Activated CD8-positive, alpha-beta memory T cell treated with anti-CD3 and anti-CD28 coated beads for 1 hour (primary cell): ENCODE data around the gene ADGRB3.

Experiments
- DNase-seq, 2 donors: peaks; one replicate each; pipeline ENCODE4 v3.0.0-alpha.2; 2020; ENCODE audit warnings: low read depth in 1 of 2; ENCODE audit errors: extremely low read depth in 1 of 2

The ADGRB3 gene

DNA sequence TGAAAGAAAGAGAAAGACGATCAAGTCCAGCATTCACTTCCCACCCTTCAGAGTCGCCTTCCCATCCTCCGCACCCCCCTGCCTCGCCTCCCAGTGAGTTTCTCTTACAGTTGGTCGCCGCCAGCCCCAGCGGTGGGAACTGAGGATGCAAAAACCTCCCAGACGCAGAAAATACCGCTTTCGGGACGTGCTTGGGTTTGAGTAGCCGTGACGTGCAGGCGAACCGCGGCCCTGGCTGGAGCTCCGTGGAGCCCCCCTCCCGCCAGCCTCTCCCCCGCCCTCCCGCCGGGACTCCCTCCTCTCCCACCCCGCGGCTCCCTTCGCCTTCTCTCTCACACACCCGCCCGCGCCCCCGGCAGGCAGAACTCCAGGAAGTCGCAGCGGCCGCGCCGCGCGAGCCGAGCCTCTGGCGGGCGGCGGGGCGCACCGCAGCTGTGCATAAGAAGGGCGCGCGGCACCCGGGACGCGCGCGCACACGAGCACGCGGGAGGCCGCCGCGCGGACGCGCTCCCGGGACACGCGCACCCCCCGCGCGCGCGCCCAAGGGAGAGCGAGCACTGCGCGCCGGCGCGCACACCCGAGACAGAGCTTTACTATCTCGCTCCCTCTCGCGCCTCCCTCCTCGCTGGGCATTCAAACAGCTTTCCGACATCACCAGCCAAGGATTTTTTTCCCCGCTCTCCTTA lies at the start of gene ADGRB3:
Gene ADGRB3 (plus strand): TSS at position 557 of the 686 bp plus-strand sequence. CDS start 3,394 bp downstream, outside the sequence.
- DNase-seq, result no peak

DNA sequence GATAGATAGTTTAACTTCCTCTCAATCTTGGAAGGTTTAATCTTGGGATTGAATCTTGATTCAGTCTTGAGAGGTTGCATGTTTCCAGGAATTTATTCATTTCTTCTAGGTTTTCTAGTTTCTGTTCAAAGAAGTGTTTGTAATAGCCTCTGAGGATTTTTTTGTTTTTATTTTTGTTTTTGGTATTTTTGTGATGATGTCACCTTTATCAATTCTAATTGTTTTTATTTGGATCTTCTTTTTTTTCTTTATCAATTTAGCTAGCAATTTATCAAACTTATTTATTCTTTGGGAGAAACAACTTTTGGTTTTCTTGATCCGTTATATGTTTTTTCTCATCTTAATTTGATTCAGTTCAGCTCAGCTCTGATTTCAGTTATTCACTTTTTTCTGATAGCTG lies 41.5 kb upstream of the ADGRB3 start:
- DNase-seq, result no peak

DNA sequence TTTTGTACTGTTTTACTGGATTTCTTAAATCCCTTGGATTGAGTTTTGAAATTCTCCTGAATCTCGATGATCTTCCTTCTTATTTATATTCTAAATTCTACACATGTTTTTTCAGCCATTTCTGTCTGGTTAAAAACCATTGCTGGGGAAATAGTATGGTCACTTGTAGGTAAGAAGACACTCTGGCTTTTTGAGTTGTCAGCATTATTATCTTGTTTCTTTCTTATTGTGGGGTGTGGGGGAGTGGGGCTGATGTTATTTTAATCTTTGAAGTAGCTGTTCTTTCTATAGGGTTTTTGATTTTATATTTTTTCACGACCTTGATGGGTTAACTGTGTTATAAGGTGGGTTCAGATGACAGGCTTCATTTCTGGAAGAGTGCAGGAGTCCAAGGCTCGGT lies 37.4 kb upstream of the ADGRB3 start:
- DNase-seq, result no peak

DNA sequence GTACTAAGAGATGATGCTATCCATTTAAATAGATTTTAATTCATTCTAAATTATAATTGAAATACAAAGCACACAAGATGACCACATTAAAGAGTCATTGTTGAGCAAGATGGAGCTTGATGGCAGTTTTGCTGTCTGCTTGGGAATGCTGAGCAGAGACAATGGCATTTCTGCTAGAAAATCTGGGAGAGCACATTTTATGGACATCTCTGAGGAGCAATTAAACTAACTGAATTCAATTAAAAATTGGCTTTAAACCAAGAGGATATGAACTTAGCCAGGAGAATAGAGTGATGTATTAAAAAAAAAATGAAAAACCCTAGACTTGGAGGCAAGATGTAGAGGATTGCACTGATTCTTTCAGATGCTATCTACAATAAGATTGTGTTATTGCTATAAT lies 19.1 kb upstream of the ADGRB3 start:
- no peak for DNase-seq

DNA sequence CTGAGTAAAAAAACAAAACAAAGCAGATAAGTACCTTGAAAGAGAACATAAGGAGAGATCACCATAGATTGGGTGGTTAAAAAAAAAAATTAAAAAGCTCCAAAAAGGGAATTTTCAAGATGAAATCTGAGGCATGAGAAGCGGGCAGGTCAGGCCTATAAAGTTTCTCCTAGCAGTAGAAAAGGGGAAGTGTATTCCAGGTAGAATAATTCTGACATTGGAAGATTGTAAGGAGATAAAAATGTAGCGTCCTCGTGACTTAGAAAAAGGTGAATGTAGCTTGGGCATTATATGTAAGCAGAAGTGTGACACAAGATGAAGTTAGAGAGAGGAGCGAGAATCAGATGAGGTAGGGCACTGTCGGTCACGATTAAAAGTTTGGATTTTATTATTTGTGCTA lies 9.1 kb upstream of the ADGRB3 start:
- no peak for DNase-seq

DNA sequence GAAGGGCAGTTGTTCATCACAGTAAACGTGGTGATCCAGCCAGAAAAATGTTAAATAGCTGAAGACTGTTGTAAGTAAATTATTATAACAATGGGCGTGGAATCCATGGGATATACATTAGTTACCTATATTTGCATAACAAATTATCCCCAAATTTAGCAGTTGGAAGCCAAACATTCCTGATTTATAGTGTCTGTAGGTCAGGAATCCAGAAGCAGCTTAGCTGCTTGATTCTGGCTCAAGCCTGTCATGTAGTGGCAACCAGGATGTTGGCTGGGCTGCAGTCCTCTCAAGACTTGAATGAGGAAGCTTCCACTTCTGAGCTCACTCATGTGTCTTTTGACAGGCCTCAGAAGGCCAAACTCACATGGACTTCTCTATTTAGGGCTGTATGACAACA lies 6.9 kb upstream of the ADGRB3 start:
- DNase-seq, result no peak

DNA sequence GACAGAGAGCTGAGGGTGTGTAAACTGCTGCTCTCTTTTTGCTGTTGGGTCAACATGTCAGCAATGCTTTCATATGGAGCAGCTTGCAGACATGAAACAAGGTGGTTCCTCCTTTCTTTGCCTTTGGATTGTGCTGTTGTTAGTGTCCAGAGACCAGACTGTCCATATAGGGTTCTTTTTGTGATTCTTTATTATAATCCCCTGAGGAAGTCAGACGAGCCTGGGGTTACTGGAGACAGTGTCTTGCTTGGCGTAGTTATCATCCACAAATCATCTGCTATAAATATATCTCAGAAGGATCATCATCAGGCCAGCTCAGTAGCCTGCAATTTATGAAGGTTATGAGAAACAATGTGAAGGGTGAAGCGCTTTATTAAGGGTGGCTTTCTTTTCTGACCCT lies 2.3 kb upstream of the ADGRB3 start:
- DNase-seq, result no peak

DNA sequence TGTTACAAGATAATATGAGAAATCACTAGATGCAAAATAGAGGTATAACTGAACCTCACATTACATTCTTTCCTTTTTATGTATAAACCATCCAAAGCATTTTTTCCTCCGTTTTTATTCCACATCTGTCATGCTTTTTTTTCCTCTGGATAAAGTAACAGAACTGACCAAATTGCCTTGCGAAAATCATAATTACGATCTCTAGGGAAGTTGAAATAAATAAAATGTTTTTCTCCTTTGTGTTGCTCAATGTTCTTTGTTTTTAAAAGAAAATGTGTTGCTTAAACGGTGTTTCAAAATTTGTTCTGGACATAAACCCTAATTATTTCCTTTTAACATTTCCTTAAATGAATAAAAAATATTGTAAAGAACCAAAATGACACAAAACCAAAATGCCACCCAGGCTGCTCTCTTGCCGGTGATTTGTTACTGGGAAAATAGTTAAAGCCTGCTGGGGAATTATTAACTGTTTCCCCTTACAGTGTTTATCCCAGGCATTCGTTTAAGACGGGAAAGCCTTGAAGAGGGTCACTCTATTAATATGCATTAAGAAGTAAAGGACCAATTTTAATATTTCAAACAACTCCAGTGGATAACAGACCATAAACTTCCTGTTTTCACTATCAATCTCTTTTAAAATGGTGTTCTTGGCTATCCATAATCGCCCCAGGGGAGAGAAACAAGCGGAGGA lies 1.7 kb upstream of the ADGRB3 start:
- DNase-seq, result no peak

DNA sequence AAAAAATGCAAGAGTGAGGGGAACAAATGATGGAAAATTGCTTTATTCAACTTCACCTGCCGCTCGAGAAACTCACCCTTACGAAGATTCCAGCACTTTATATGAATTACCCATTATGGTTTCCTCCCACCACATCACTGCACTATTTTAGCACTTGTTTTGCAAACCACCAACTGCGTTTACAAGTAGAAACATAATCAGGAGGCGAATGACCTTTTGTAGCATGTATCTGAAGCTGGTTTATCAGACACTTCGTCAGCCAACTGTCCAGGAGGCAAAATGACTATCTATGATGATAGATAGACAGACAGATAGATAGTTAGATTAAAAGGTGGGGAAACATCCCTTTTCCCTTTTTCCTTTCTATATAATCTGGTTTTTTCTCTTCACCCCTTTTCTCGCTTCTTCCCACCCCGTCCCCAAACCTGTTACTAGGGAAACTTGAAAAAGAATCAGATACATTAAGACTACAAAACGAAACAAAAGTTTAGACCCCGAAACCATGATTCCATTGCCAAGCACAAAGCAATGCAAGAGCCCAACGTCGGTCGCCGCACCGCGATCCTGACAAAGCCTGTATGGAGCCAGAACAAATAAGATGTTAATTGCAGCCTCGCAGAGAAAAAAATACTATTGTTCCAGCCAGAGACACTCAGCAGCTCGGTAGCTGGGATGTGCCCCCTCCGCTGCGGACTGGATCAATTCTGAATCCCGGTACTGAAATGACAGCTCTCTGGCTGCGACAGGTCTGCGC lies 933 bp upstream of the ADGRB3 start:
- DNase-seq, result no peak

DNA sequence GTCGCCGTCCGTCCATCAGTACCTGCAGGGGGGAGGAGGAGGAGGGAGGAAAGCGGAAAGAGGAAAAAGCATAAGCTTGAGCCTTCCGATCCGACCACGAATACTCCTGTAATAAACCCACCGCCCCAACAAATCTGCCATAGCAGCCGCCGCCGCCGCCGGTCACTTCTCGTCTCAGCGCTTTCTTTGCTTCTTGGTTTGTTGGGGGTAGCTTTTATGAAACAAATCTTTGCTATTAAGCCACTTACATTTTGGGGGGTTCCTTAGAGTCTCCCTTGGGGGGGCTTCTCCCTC lies 277 bp downstream of the ADGRB3 start:
- no peak for DNase-seq

DNA sequence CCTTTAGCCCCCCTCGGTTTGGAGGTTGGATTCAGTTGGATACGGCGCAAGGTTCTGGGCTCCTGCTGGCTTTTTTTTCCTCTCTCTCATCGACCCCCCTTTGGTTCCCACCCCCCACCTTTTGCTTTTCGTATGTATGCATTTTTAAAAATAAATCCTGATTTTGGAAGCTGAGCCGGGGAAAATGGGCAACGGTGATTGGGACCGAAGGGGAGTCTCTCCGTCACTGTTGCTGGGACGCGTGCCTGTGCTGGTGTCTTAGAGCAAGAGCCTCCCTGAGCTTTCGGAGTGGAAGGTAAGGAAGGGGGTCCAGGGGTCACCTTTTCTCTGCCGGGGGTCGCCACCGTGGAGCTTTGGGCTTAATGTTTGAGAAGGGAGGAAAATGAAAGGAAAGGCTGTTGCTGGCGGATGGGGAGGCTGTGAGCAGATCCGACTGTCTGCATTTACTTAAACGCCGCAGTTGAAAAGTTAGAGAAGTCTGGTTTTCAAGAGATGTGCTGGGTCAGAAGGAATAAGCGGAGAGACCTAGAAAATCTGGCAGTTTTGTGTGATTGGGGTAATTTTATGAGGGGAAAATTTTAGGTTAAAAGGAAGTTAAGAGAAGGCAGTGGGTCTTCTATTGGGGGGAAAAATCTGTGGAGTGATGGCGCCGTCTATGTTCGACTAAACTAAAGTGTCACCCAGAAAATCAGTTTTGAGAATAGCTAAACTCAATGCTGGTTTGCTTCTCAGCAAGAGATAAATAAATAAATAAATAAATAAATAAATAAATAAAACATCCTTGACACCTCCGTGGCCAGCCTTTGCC lies 828 bp downstream of the ADGRB3 start:
- no peak for DNase-seq

DNA sequence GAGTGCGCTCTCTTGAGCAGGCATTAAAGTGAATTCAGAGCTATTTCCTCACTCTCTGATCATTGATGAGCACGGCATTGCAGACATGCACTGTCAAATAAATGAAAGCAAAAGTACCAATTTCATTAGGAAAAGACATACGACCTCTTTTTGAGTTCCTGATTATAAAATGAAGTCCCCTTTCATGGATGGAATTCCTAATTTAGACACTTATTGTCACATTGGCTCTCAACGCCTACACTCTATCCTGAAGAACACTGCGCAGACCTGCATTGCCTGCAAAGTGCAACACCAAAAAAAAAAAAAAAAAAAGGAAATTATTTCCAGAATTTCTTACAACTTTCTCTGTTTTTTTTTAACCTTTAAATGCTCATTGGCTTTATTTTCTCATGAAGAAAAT lies 1.6 kb downstream of the ADGRB3 start:
- no peak for DNase-seq

DNA sequence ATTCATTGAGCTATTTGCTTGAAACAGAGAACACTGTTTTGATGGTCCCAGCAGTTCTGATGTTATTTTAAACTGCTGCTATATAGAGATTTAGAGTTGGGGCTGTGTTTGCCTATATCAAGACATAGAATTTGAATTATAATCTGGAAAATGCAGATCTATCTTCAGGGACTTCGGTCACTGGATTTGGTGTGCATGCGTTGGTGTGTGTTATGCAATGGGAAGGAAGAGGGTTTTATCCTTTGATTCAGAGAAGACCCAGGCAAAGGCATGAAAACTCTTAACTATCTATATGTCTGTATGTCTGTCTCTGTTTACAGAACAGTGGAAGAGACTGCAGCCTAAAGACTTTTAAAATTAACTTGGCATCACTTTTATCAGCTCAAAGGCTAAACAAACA lies 2.0 kb downstream of the ADGRB3 start:
- no peak for DNase-seq

DNA sequence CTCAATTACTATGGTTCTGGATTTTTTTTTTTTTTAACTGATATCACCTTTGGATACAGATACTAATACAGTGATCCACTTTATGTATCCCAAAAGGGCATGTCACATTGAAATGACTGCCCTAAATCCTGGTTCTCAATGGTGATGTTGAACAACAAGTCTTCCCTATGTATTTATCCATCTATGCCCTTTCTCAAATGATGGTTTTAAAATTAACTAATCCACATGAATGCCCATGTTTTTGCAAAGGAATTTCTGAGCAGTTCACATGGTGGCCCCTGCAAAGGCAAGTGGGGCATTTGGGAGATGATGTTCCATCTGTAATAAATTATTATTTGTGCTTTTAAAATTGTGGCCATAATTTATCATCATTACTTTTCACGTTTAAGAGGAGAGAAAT lies 2.7 kb downstream of the ADGRB3 start:
- no peak for DNase-seq

DNA sequence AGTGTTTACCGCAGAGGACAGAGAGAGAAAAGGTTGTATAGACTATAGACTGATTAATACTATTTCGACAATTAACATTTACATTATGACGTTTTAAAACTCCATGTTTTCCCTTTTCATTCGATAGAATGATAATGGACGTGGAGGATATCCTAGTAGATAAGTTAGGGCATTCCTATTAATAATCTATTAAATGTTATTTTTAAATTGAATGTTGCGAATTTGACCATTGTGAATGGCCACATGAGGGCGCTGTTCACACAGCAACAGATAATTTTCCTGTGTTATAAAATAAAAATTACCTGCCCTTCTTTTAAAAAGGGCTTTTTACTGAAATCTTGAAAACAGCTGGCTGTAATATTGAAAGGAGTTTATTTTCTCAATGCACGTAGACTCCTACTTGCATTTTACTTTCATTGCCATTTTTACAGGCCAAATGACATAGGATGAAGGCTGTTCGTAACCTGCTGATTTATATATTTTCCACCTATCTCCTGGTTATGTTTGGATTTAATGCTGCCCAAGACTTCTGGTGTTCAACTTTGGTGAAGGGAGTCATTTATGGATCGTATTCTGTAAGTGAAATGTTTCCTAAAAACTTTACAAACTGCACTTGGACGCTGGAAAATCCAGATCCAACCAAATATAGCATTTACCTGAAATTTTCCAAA lies 3.3 kb downstream of the ADGRB3 start:
- DNase-seq, result no peak

DNA sequence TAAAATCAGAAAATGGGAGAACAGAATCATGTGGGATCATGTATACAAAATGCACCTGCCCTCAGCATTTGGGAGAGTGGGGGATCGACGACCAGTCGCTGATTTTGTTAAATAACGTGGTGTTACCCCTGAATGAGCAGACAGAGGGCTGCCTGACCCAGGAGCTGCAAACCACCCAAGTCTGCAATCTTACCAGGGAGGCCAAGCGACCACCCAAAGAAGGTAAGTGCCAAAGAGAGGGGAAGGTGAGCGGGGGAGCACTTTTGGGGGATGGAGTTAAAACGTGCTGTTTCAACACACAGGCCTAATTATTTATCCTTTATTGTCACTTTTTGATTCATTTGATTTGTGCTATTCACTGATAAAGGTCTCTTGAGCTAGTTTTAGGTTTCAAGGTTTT lies 4.1 kb downstream of the ADGRB3 start:
- DNase-seq, result no peak

DNA sequence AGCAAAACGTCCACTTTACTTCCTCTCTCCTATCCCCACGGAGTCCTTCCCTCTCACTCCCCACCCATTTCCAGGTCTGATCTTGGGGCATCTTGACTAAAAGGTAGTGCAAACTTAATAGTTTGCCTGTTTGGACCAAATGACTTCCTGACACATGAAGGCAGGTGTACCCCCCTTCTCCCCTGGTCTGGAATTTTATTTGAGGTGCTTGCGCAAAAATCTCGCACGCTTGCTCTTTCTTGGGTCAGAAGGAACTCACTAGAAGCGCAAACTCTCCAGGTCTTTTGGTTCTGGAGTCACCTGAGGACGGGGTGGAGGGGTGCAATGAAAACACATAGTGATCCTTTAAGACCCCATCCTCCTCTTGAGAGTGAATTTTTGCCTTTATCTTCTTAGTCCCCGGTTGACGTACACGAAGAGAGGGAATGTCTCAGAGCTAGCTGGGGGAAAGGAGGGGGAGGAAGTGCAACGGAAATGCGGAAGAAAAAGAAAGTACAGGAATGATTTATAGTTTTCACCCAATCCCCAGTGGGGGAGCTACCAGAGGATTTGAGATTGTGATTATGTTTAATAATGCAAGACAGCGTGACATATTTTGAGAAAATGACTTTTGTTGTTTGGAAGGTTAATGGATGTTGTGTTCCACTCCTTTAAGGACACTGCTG lies 4.9 kb downstream of the ADGRB3 start:
- DNase-seq, result no peak

DNA sequence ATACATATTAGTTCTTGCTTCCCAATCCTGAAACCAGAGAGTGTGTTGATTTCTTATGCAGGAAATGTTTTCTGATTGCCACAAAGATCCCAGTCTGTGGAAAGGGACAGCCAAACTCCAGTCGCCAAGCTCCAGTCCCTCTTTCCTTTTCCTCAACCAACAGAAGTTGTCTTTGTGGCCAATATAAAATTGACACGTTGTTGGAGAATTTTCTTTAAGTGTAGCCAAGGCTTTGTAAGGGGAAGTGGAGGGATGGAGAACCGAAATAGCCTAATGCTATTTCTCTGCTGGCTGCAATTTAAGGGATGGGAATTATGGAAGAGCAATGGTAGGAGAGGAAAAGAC lies 5.4 kb downstream of the ADGRB3 start:
- no peak for DNase-seq

DNA sequence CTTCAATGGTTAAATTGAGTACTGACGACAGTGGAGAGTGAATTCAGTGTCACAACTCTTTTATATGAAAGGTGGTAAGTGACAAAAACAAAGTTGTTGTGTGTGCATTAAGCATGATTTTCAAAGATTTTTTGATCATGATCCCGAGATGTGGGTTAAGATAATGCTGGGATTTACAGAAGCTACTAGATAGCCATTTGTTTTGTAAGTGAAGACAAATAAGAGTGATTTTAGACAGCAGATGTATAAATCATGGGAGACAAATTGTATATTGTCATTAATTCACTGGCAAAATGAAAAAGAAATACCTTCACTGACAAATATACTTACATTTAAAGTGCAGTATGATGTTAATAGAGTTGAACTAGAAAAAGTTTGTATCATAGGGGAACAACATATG lies 6.1 kb downstream of the ADGRB3 start:
- no peak for DNase-seq

DNA sequence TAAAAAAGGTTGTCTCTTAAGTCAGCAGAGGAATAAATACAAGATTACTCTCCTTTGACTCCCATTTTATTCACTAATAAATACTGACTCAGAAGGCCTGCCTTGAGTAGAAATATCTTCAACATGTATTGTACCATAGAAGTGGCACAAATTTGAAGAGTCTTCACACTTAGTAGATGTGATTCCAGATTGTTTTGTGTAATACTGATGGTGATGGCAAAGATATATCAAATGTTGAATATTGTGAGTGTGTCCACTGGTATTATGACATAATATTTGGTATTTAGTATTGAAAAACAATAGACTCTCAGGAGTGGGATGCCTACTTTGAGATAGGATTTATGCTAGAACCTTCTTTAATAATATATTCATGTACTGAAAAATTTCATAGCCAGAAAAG lies 7.0 kb downstream of the ADGRB3 start:
- no peak for DNase-seq

DNA sequence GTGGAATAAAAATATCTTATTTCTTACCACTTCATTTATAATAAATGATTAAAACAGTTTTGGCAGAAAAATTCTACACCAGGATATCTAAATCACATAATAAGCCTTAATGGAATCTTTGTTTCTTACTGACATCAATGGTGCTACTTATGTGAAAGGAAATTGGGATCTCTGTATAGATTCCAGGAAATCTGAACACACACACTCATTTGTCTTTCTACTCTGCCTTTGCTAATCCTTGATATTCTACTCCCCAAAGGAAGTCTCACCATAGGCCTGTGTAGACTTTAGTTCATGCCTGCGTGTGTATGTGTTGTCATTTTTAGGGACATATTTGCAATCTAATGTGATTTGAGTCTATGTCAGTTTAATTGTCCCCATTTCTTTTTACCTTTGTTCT lies 7.9 kb downstream of the ADGRB3 start:
- DNase-seq, result no peak
